Vagina (tissue), 2 donors: ENCODE results near the gene MAEL.

Source experiments
- POLR2A ChIP-seq, 2 donors: fragments of 450-650 bp; IDR thresholded peaks; one replicate each; pipeline ENCODE4 v1.6.1; 2017; ENCODE audit warnings: antibody characterized with exemption in 2 of 2, mild to moderate bottlenecking in 2 of 2, moderate library complexity in 2 of 2
- POLR2AphosphoS5 ChIP-seq, 2 donors: sonication (generic); formaldehyde crosslinking; IDR thresholded peaks; one replicate each; pipeline ENCODE4 v1.9.0; 2017; ENCODE audit warnings: antibody characterized with exemption in 2 of 2, mild to moderate bottlenecking in 2 of 2, low read depth in 1 of 2; ENCODE audit not compliant: insufficient read depth in 1 of 2
- TF ChIP-seq, protein P1 (sequence below), 3 experiments: fragments of 450-650 bp in 2 of 3; fragments of 200-600 bp in 1 of 3; sonication (generic) in 1 of 3; IDR thresholded peaks; one replicate each; pipeline ENCODE4 v1.5.1; 2017 to 2019; ENCODE audit warnings: antibody characterized with exemption in 3 of 3, mild to moderate bottlenecking in 2 of 3, moderate library complexity in 2 of 3

DNA sequence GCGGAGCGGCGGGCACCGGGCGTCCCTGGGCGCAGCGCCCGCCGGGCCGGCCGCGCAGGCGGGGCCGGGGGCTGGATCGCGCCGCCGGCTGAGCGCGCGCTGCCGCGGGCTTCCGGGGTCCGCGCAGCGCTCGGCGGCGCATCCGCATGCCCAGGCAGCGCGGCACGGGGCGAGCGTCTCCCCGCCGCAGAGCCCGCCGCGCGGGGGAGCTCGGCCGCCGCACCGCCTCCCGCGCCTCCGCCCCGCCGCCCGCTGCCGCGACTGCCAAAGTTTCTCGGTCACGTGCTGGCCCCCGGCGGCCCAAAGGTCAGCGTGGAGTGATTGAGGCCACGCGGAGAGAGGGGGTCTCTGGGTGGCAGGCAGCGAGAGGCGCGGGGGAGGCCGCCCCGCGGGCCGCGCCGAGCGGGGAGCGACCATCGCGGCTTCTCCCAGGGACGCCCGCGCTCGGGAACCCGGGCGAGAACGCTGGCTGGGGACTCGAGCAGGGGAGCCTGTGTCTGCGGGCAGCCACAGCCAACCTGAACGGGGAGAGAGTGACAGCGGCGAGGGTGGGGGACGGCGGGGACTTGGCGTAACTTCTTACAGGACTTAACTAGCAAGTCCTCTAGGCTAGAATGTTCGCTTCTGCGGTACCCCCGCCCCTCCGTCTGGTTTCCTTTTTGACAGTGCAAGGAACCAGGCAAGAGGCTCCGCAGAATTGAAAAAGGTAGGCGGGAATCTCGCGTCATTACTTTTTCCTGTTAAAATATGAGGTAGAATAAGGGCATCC, 13.5 kb upstream of the MAEL start, which contains the start of gene ILDR2:
- TF ChIP-seq, protein P1, sequence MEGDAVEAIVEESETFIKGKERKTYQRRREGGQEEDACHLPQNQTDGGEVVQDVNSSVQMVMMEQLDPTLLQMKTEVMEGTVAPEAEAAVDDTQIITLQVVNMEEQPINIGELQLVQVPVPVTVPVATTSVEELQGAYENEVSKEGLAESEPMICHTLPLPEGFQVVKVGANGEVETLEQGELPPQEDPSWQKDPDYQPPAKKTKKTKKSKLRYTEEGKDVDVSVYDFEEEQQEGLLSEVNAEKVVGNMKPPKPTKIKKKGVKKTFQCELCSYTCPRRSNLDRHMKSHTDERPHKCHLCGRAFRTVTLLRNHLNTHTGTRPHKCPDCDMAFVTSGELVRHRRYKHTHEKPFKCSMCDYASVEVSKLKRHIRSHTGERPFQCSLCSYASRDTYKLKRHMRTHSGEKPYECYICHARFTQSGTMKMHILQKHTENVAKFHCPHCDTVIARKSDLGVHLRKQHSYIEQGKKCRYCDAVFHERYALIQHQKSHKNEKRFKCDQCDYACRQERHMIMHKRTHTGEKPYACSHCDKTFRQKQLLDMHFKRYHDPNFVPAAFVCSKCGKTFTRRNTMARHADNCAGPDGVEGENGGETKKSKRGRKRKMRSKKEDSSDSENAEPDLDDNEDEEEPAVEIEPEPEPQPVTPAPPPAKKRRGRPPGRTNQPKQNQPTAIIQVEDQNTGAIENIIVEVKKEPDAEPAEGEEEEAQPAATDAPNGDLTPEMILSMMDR (IDR thresholded peaks at IDR 0.05), result no peak
- no peak for TF ChIP-seq POLR2A (IDR thresholded peaks at IDR 0.05)
- no peak for TF ChIP-seq POLR2AphosphoS5 (IDR thresholded peaks at IDR 0.05; ENCODE audit: insufficient read depth in 1 of 2, low read depth in 1 of 2)
